ENCODE results near the gene VAX1.
A peak's percentile ranks its signal among the peaks of the same experiment; 100 is the strongest.
"Not testable (repeated sequence)": the region's sequence is repeated elsewhere in the genome, so short reads cannot be mapped to it uniquely, and the experiment has no call there.

VAX1 gene

DNA sequence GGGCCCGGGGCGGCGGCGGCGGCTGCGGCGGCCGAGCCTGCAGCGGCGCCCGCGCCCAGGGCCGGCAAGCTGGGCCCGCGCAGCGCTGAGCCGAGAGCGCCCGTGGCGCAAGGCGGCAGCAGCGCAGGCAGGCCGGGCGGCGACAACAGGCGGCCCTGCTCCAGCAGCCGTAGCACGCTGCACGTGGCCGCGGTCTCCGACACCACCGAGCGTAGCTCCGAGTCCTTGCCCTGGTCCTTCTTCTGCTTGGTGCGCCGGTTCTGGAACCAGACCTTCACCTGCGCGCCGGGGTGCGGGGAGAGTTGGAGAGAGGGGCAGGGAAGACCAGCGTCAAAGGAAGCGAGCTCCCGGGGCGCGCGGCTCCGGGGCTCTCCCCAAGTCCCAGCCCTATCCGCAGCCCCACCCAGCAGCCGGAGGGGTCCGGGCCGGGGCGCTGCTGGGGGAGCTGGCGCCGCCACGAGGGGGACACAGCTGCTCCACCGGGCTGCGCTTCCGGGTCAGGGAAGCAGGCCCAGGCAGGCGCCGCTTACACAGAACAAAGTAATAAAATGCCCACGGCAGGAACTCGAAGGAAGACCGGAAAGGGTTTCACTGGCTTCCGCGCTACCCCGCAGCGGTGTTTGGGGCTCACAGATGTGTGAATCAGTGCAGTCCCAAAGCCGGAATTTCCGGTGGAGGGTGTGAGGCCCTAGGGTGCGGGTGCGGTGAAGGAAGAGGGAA is 3.6 kb downstream of the VAX1 start:
- DNase-seq = no peak

DNA sequence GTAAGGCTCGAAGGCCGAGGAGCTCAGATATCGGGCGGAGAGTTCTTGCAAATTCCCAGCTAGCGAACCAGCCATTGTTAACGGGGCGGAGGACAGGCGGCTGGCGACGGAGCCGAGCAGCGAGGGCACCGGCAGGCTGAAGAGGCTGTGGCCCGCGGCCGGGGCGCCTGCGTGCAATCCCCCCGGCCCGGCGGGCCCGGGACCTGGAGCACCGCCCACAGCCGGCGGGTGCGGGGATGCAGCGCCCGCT is 4.1 kb downstream of the VAX1 start:
- DNase-seq = no peak

DNA sequence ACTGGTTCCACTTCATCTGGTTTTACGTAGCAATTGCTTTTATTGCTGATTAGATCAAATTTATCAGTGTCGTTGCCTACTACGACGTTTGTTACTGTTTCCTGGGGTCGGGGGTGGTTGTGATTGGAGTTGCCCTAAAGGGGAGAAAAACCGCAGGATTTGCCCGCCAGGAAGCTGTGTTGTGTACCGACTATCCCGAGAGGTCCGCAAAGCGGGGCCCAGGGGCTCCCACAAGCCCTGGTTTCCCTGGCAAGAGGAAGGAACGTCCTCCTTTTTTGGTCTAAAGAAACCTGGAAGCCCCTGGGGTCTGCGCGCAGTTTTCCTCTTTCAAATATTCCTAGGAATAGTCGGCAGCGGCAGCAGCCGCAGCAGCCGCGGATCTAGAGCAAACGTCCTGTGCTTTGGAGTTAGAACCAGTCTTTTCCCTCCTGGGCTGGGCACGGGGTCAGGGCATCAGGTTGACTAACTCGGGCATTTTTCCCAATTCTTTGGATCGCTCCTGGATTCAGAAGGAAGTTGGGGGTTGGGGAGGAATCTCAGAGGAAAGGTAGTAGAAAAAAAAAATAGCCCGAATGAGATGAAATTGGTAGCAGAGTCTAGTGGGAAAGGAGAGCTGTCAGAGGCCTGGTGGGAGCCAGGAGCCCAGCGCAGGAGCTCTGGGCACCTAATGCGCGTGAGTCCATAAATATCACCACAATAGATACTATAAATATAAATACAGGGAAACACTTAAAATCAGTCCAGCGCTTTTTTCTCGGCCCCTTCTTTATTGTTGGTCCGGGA is 4.6 kb downstream of the VAX1 start:
- no peak for DNase-seq

DNA sequence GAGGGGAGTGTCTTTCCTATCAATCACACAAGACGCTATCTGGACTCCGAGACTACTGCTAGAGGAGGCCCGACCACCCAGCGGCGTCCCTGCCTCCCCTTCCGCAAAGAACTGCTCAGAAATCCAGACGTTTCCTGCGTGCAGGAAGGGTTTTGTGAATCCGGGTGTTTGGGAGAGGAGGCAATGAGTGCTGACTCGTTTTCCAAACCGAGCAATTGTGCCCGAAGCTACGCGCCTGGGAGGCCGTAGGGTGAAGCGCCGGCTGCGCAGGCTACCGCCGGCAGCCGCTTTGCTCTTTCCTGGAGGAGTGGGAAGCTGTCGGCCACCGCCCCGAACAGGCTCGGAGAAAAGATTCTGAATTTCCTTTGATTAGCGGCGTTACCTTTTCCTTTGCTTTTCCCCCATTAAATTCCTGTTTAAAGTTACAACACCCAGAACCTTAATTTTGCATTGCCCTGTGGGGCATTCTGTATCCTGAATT is 5.3 kb downstream of the VAX1 start:
- DNase-seq = no peak

DNA sequence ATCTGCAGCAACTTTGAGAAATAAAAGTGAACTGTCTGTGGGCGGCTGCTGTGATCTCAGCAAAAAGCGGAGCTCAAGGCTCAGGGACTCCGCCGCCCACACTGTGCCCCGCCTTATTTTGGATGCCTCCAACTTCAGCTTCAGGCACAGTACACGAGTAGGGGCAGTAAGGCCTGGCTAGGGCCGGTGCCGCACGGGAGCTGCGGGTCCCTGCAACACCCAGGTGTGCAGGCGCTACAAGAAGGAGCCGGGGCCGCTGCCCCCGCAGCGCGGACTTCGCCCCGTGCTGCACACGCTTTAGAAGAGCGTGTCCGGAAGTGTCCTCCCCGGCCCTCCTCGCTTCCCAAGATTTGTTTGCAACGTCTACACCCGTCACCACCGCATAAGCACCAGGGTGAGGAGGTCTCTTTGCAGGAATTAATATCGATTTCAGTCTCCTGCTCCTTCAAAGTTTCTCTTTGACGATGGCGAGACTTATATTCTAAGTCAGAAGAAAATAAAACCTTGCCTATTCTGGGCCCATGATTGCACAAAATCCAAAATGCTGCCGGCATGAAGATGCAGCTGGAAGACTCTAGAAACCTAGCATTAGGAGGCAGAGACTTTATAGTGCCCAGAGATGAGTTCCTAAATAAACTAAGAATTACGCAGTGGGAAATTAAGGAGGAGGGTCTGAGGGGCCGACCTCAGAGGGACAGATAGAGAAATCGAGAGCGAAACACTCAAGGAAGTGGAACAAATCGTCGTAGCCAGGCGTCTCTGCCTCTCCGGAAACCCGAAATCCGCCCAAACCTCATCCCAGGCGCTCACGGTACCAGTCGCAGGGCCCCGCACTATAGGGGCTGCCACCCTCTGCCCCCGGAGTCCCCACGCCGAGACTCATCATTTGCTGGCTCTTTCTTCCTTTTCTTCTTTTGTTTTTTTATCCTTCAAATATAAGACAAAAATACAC is 6.4 kb downstream of the VAX1 start:
- DNase-seq = peak; percentile 11

DNA sequence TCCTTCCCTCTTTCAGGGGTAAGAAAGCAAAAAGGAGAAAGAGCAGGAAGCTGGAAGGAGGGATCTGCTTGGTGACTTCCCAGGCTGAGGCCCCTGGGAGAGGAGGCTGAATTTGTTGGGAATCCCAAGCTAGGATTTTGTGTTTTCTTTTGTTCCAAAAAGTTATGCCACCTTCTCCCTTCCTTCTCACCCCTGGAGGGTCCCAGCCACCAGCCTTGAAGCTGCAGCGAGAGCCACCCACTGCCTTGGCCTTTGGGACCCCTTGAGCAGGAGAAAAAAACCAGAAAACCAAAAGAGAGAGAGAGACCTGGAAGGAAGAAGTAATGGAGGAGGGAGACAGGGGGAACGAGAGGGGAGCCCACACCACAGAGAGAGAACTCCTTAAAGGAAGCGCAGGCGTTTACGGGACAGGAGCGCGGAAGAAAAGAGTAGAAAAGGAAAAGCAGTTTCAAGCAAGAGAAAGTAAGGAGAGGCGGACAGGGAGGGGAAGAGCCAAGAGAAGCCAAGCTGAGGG is 7.2 kb downstream of the VAX1 start:
- DNase-seq = no peak

DNA sequence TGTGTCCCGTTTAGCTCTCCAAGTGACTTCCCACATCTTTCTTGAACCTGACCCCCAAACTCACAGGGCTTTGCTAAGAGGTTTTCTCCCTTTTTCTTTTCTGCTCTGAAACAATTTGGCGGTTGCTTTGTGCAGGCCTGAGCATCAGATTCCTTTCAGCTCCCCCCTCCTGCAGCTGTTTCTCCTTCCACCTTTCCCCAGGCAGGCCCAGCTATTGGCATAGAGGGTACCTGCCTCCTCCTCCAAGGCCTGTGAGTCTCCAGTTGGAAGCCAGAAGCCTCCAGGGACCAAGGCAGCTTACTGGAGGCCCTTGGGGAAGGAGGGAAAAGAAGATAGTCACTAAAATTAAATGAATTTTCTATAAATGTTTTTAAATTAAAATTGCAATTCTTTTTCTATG is 7.7 kb downstream of the VAX1 start:
- no peak for DNase-seq

DNA sequence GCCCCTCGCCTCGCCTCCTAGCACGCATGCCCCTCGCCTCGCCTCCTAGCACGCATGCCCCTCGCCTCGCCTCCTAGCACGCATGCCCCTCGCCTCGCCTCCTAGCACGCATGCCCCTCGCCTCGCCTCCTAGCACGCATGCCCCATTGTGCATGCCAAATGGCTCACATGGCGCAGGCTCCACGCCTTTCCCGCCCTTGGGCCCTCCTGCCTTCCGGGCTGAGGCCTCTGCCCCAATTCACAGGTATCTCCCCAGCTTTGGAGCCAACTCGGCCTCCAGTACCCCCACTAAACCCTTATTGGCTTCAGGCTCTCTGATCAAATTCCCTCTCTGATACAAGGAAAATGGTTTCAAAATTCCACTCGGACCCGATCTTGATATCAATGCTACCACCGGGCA is 11.4 kb downstream of the VAX1 start:
- DNase-seq = not testable (repeated sequence)

DNA sequence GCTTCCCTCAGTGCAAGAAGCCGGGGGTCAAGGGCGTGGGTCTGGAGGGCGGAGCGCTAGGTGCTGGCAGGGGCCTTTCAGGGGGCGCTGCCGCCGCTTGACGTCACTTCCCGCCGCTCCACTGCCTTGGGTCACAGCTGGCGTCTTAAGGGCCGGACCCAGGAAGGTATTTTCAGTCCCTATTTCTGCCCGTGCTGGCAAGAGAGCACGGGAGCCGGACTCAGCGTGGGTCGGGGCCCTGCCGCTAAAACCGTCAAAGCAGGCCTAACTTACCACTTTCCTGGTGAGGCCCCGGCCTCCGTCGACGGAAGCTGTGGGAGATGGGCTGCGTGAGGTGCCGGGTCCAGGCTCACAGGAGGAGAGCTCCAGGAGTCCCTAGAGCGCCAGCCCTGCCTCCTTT is 12.0 kb downstream of the VAX1 start:
- DNase-seq = no peak

DNA sequence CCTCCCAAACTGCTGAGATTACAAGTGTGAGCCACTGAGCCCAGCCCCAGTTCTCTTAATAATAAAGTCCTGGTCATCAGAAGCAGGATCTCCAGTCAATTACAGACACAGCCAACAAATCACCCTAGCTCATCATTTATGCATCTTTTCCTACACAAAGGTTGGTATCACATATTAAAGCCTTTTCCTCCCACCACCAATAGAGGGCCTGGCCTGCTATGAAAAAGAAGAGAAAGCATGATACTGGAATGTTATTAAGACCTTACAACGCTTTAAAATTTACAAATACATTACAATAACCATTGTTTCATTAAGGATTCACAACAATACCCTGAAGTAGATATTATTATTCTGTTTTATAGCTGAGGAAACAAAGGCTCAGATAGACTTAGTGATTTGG is 25.9 kb downstream of the VAX1 start:
- DNase-seq = no peak

DNA sequence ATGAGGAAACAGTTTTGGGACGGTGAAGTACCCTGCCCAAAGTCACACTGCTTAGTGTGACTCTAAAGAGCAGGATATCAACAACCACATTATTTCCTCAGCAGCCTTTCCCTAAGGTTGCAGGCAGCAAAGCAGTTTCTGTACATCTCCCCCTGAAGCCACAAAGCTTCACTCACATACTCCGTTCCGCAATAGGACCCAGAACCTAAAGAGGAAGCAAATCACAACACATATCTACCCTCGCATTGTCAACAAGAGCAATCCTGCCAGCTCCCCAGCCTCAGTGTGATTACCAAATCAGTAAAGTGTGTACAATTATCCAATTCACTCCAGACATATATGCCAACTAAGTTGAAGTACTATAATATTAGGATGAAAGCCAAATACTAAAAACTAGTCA is 30.8 kb downstream of the VAX1 start:
- no peak for DNase-seq

DNA sequence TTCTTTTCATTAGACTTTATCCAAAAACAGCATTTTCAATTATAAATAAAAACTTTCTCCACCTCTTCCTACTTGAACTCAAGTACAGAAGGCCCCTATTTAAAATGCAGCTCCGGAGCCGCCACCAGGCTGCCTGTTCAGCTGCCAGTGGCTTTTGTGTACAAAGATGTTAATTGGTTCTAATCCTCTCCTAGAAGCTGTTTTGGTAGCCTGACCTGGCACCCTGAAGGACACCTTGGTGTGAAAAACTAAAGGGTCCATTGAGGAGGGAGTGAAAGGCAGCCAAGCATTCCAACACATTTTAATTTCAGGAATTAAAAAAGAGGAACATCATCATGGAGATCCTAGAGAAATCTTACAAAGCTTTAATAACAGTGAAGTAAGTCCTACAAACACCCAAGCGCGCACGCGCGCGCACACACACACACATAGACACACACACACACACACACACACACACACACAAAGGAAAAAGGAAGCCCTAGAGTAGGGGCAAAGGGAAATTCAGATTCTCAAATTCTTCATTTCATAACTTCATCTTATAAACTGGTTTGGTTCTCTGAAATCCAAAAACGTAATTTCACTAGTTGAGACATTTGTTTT is 41.4 kb downstream of the VAX1 start:
- no peak for DNase-seq

DNA sequence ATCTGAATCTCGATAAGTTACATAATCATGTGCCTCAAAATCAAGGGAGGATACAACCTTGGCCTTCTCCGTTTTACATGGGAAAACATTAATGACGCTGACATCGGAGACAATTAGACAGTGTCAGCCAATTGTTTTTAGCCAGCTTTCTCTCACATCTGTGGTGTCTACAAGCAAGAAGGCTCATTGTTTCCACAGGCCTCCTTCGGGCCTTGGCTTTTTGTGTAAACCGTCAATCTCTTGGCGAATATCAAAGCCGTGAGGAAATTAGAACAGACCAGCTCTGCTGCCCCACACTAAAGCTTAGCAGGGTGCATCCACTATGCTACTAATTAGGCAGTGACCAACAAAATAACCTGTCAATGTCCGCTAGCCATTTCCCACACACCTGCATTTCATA is 43.2 kb downstream of the VAX1 start:
- no peak for DNase-seq

DNA sequence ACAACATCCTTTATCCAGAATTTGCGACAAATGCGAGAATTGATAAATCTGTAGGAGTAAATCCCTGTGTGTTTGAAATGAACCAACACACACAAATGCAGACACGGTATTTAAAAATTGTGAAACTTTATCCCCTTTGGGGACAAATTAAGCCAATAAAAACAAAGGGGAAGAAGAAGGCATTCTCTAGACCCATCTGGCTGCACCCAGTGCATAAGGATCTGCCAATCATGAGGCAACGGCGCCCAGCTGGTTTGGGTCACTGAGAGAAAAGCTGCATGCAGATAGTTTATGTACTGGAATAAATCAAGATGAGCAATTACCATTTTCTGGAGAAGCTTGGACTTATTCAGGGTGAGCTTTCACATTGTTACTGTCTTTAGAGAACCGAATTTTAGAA is 45.7 kb downstream of the VAX1 start:
- no peak for DNase-seq

DNA sequence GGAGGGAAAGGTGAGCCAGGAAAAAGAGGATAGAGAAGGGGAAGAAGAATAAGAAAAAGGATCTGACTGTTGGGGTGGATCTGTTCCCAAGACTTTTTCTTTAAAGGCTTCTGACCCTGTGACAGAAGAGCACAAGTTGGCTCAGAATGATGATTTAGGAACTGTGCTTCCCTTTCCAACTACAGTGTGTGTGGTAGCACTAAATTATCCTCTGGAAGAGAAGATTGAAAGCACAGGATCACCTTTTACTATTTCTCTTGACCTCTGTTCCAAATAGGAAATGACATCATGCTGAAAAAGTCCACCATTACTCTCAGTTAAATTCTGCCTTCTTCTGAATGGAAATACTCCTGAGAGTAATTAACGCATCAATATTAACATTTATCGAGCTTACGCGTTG is 47.2 kb downstream of the VAX1 start:
- DNase-seq = no peak

DNA sequence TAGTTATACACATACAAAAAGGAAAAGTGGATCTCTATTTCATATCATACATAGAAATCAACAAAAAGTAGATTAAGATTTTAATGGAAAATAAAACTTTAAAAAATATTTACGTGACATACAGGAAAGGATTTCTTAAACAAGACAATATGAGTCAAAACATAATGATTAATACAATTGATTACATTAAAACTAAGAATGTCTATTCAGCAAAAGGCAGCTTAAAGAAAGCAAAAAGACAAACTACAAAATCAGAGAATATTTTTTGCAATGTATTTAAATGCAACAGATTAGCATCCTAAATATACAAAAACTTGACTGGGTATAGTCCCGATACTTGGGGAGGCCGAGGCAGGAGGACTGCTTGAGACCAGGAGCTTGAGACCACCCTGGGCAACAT is 50.5 kb downstream of the VAX1 start:
- DNase-seq = no peak

DNA sequence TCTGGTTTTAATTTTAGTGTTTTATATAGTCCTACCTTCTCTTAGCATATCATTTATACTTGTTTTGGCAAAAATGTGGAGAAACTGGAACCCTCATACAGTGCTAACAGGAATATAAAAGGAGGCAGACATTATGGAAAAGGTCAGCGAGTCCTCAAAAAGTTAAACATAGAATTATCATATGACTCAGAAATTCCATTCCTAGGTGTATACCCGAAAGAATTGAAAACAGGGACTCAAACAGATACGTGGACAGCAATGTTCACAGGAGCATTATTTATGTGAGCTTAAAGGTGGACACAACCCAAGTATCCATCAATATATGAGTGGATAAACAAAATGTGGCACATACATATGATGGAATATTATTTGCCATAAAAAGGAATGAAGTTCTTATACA is 51.5 kb downstream of the VAX1 start:
- no peak for DNase-seq

DNA sequence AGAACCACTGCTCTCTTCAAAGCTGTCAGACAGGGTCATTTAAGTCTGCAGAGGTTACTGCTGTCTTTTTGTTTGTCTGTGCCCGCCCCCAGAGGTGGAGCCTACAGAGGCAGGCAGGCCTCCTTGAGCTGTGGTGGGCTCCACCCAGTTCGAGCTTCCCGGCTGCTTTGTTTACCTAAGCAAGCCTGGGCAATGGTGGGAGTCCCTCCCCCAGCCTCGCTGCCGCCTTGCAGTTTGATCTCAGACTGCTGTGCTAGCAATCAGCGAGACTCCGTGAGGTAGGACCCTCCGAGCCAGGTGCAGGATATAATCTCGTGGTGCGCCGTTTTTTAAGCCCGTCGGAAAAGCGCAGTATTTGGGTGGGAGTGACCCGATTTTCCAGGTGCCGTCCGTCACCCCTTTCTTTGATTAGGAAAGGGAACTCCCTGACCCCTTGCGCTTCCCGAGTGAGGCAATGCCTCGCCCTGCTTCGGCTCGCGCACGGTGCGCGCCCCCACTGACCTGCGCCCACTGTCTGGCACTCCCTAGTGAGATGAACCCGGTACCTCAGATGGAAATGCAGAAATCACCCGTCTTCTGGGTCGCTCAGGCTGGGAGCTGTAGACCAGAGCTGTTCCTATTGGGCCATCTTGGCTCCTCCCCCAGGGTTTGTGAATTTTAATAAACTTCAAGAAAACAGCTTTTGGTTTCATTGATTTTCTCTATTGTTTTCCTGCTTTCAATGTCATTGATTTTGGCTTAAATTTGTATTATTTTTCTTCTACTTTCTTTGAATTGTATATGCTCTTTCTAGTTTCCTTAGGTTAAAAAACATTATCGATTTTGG is 53.4 kb downstream of the VAX1 start:
- not testable (repeated sequence) for DNase-seq
